ENCODE results near the gene MMRN2.
"Not testable (repeated sequence)": the region's sequence is repeated elsewhere in the genome, so short reads cannot be mapped to it uniquely, and the experiment has no call there.

MMRN2 gene

GRCh38 chr10:86957471-86958115 is at the start of gene MMRN2:
TSS of gene MMRN2 (minus strand) at chr10:86957615. CDS start at chr10:86957541, 74 bp downstream.
- DNase-seq (no peak), ATAC-seq (no peak)

- not testable (repeated sequence) for DNase-seq, ATAC-seq
These were observed 49.7 kb upstream of the MMRN2 start for GRCh38 chr10:87007124-87007523.

- DNase-seq (no peak), ATAC-seq (no peak)
These were observed 43.1 kb upstream of the MMRN2 start for GRCh38 chr10:87000491-87000890.

- not testable (repeated sequence) for ATAC-seq
These were observed 42.5 kb upstream of the MMRN2 start for GRCh38 chr10:86999802-87000403.

GRCh38 chr10:86992929-86993328 is 35.5 kb upstream of the MMRN2 start:
- no peak for DNase-seq
- no peak for ATAC-seq

More at GRCh38 chr10:86999802-87000403, 42.5 kb upstream of the MMRN2 start:
- not testable (repeated sequence) for DNase-seq

- DNase-seq = no peak
- no peak for ATAC-seq
These were observed 35.0 kb upstream of the MMRN2 start for GRCh38 chr10:86992456-86992855.

- ATAC-seq, DNase-seq: not testable (repeated sequence)
These were observed 33.9 kb upstream of the MMRN2 start for GRCh38 chr10:86991362-86991761.

- DNase-seq = no peak
- ATAC-seq = no peak
These were observed 31.1 kb upstream of the MMRN2 start for GRCh38 chr10:86988520-86988919.

GRCh38 chr10:86984498-86984897 is 27.1 kb upstream of the MMRN2 start:
- ATAC-seq = not testable (repeated sequence)

GRCh38 chr10:86981716-86982115 is 24.3 kb upstream of the MMRN2 start:
- ATAC-seq (no peak), DNase-seq (no peak)

More at GRCh38 chr10:86984498-86984897, 27.1 kb upstream of the MMRN2 start:
- not testable (repeated sequence) for DNase-seq

GRCh38 chr10:86981020-86981419 is 23.6 kb upstream of the MMRN2 start:
- DNase-seq, ATAC-seq: not testable (repeated sequence)

- ATAC-seq (no peak), DNase-seq (no peak)
These were observed 22.6 kb upstream of the MMRN2 start for GRCh38 chr10:86979977-86980448.

- ATAC-seq = no peak
- DNase-seq = no peak
These were observed 21.9 kb upstream of the MMRN2 start for GRCh38 chr10:86979296-86979818.

- not testable (repeated sequence) for ATAC-seq, DNase-seq
These were observed 21.0 kb upstream of the MMRN2 start for GRCh38 chr10:86978457-86978856.

- ATAC-seq (no peak), DNase-seq (no peak)
These were observed 19.1 kb upstream of the MMRN2 start for GRCh38 chr10:86976362-86977056.

GRCh38 chr10:86974484-86974883 is 17.1 kb upstream of the MMRN2 start:
- no peak for DNase-seq
- no peak for ATAC-seq

GRCh38 chr10:86972613-86973380 is 15.4 kb upstream of the MMRN2 start:
- no peak for ATAC-seq

GRCh38 chr10:86971232-86971991 is 14.0 kb upstream of the MMRN2 start:
- ATAC-seq = peak; percentile 80
- DNase-seq = peak; percentile 83

More at GRCh38 chr10:86972613-86973380, 15.4 kb upstream of the MMRN2 start:
- no peak for DNase-seq

GRCh38 chr10:86970982-86971231 is 13.5 kb upstream of the MMRN2 start:
- ATAC-seq = no peak
- DNase-seq = no peak

GRCh38 chr10:86970162-86970981 is 13.0 kb upstream of the MMRN2 start:
- ATAC-seq (no peak), DNase-seq (no peak)
